Heart left ventricle (tissue), 13 donors: ENCODE measurements around the gene STBD1.
"Not testable (repeated sequence)": the region's sequence is repeated elsewhere in the genome, so short reads cannot be mapped to it uniquely, and the experiment has no call there.

ENCODE experiments used
- CTCF ChIP-seq, 12 donors: fragments of 200-600 bp; sonication (generic) in 4 of 12; IDR thresholded peaks; one replicate each; pipeline versions ENCODE4 v1.5.0 to v1.8.0; 2018 to 2022; ENCODE audit warnings: antibody characterized with exemption in 12 of 12, mild to moderate bottlenecking in 5 of 12
- POLR2A ChIP-seq, 2 donors: fragments of 450-650 bp; IDR thresholded peaks; one replicate each; pipeline ENCODE4 v1.6.1; 2017; ENCODE audit warnings: antibody characterized with exemption in 2 of 2, mild to moderate bottlenecking in 2 of 2, moderate library complexity in 2 of 2
- donor health status: ischemic (EF 13 %, LVEDD 7.1; RV severe dilation, severe dysfunction).
- donor health status: DM: no; HTN: yes; CAD: no.
- donor health status: DM: no; HTN: no; CAD: no.
- donor health status: ischemic (EF 25% LVEDD 6.9; RV normal size, moderate dysfunction).
- donor health status: ischemic (EF 25% LVEDD 5.7; RV mildly dilated, moderate dysfunction).
- donor health status: ischemic (EF 35%, LVEDD 5.7; RV mildly dilated, moderate dysfunction).
- donor health status: nonischemic (EF 11% LVEDD 7.7; RV severe dilation, severe dysfunction).
- donor health status: DM: yes; HTN: yes; CAD: no.
- donor health status: PGD.
- donor health status: ischemic (EF 29% LVEDD 5.4; RV normal size, mild dysfunction).
- donor health status: nonischemic (EF 23%, LVEDD 6.1; RV moderate dilation, normal function).

- TF ChIP-seq POLR2A, CTCF (IDR thresholded peaks at IDR 0.05): not testable (repeated sequence)
Observed at GRCh38 chr4:76281594-76281993, 24.9 kb upstream of the STBD1 start.
